HG02840 (cell line): ENCODE data around the gene EIPR1.
A peak's percentile ranks its signal among the peaks of the same experiment; 100 is the strongest.

Experiments
- ATAC-seq: cut with Tn5 transposase; IDR thresholded peaks from one replicate; pipeline ENCODE4 v1.9.1; 2021; ENCODE audit warnings: mild to moderate bottlenecking, moderate library complexity, moderate number of reproducible peaks; ENCODE audit not compliant: unreplicated experiment, low FRiP score

EIPR1 gene

DNA sequence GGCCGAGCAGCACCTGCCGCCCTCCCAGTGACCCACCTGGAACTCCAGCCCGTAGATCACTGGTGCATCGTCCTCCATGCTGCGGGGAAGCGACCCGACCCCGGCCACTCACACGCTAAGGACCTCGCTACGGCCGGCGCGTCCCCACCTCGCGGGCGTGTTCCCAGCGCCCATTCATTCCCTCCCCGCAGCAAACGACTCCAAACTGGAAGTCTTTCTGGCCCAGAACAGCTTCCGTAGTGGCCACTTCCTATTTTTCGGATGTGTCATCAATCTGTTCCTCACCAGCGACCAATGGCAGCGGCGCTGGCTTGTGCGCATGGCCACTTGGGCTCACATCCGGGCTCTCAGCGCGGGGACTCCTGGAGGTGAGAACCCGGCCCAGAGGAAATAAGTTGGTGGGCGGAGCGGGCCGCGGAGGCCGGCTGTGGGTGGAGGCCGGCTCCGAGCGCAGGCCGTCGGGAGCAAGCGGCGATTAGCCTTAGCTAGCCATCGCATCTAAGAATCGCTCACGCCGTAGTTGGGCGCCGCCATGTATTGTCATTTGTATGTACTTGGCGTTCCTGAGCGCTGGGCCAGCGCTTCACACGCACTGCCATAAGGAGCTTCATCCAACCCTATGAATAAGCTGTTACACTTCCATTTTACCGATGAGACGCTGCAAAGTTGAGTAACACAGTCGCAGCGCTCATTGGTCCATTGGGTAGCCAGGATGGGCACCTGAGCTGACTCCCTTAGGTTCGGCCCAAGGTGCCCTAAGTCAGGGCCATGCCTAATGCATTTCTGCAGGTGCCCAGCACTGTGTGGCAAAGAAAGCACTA is at the start of gene EIPR1:
EIPR1 (minus strand) TSS at position 207 of the 821 bp plus-strand sequence; CDS start at position 78, 129 bp downstream.
- ATAC-seq = peak; percentile 79

DNA sequence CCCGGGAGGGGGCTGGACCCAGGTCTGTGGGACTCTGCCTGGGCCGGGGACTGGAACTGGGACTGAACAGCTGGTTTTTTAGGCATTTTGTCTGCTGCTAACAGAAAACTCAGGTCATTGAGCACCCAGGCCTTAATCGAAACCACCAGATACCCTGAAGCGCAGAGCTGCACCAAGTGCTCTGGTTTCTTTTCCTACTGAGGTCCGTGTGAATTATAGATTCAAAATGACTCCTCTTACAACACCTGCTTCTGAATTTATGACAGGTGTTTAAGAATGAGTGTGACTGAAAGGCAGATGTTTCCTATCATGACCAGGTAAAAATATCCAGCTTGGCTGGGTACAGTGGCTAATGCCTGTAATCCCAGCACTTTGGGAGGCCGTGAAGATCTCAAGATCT is 49.7 kb upstream of the EIPR1 start:
- ATAC-seq = no peak

DNA sequence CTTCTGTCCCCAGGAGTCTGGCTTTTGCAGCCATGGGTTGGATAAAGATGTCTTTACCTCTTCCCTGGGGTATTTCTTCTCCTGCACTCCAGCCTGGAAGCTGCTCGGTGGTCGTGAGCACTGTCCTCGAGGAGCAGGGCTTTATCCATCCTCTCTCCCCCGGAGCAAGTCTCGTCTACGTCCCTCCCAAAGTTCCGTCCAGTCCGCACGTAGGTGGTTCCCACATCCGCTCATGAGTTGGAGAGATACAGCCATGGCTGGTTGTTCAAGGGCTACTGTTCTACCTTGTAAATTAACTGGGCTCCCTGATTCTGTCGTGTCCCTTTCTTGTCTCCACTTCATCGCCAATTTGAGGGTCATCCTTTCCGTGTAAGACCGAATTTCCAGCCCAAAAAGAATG is 49.0 kb upstream of the EIPR1 start:
- ATAC-seq = no peak

DNA sequence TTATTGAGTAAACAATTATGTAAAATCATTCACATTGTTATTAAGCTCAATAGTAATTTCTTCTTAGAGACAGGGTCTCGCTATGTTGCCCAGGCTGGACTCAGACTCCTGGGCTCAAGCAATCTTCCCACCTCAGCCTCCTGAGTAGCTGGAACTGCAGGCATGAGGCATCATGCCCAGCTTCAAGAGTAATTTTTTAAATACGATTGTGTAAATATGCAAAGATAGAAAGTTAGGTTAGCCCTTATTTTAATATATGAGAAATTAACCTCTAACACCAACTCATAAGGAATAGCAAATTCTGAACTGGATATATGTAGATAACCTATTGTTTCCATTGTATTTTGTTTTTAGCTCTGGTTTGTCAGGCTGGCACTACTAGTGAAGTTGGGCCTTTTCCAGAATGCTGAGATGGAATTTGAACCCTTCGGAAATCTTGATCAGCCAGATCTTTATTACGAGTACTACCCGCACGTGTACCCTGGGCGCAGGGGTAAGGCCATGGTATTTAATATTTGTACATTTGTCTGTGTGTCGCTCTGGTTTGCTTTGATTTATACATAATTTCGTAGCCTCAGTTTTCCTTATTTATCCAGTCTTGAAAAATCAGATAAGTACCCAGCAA is 46.7 kb upstream of the EIPR1 start:
- ATAC-seq = no peak

DNA sequence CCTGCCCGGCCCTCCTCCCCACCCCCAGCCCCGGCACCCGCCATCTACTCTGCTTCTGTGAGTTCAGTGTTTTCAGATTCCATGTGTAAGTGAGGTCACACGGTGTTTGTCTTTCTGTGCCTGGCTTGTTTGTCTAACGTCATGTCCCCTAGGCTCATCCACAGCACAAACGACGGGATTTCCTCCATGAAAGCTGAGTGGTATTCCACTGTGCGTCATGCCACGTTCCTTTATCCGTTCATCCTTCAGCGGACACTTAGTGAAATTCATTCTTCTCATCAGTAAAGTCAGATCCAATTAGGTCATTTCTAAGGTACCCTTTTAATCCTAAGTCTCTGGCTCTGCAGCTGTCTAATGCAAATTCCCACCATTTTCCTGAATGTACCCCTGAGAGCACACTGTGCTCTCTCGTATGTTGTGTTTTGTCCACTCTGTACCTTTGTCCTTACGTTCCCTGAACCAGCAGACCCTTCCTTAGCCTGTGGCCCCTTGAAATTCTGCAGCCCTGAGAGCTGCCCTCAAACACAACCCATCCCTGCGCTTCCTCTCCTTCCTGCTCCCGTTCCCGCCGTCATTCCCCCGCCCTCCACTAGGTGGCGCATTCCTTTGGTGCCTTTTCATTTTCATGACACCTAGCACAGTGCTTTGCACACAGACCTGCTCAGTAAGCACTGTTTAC is 46.0 kb upstream of the EIPR1 start:
- ATAC-seq = no peak

DNA sequence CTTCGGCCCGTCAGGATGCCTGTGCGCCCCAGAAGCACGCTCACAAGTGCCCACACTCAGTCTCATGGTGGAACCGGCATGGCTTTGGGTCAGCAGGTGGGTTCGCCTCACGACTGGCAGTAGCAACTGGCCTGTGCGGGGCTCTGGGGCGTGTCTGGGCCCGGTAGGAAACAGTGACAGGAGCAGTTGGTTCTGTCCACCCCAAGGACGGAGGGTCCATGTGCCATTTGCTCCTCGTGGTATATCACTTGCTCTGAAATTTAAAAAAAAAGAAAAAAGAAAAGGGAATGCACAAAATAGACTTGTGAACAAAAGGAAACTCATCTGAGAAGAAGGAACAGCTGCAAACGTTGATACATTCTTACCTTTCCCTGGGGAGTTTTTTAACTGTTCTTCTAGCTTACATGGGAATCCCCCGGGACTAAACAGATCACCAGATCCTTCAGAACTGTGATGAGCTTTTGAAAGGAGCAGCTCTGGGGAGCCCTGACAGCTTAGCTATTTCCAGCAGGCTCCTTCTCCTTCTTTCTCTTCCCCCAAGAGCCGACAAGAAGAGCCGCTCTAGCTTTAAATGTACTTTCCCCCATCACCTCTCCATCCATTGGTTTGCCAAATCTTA is 44.7 kb upstream of the EIPR1 start:
- peak; percentile 47 for ATAC-seq

DNA sequence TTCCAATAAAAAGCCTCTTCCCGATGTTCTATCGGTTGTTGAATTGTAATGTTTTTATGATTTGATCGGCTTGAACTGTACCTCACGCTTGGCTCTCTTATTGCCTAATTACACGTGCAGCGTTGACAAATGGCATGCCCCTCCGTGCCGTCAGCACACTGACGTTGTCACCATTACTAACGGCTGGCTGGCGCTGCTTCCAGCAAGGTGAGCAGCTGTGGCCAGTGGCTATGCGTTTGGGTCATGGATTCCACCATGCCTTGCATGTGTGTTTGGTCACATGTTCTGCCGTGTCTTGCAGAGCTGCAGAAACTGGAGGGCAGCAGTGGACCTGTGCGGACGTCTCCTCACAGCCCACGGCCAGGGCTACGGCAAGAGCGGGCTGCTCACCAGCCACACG is 44.0 kb upstream of the EIPR1 start:
- no peak for ATAC-seq

DNA sequence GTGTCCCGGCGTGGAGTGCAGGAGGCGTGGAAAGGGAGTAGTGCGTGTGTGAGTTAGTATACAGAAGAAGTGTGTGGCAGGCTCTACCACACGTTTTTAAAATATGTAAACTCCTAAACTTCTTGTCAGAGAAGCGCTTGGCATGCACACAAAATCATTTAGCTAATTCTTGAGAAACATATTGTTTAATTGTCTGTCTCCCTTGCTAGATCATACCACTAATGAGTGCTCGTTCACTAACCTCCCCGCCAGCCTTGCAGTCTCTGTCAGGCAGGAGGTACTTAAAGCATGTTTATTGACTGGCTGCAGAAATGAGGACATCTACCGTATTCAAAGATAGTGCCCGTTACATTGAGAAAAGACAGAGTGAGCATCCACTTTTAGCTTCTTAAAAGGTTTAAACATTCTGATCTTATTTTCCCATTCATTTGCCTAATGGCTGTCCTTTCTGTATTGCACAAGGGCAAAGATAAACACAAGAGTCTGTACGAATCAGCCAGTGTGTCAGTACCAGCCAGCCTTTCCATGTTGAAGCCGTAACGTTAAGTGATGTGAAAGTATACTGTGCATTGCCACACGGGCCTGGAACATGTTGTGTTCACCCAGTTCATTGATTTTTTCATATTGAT is 43.3 kb upstream of the EIPR1 start:
- ATAC-seq = no peak

DNA sequence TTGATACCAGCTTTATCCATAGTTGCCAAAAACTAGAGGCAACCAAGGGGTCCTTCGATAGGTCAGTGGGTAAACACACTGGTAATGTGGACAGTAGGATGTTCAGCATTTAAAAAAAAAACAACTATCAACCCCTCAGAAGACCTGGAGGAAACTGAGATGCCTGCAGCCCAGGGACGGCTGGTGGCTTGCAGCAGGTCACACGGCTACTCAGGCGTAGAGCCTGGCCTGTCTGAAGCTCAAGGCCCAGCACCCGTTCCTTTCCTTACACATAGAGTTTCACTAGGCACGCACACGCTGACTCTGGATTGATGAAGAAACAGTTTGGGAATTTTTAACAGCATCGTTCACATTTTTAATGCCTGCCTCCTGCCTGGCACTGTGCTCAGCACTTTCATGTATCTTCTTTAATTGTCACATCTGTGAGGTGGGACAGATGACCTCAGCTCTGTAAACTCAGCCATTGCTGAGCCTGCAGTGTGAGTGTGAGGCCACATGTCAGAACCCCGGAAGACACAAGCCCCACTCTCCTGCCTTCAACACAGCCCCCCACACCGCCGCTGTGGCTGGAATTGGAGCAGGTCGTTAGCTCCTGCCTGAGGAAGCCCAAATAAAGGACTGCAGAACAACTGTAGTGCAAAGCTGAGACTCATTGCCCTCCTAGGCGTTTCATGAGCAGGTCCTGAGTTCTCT is 42.6 kb upstream of the EIPR1 start:
- no peak for ATAC-seq

DNA sequence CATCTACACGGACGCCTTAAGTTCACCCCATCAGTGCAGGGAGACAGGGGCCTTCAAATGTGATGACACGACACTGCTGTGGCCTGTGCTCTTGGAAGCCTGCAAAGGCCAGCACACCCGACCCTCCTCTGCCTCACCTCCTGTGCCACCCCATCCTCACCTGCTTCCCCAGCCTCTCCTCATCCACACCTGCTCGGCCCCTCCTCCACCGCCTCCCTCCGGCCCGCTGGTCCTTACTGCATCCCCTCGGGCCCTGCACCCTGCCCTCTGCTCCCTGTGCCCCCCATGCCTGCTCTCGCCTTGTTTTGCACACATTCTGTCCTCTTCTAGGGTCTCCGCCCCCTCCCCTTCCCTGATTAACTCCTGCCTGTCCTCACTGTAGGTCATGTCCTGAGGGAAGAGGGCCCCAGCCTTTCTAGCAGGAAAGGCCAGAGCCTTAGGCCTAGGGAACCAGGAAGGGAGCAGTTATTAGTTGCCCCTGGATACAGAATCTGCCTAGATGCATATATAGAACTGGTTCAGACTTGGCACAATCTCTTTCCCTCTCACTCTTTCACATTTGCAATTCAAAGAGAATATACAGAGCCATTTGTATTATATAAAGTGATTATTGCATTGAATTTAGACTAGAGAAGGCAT is 41.3 kb upstream of the EIPR1 start:
- no peak for ATAC-seq

DNA sequence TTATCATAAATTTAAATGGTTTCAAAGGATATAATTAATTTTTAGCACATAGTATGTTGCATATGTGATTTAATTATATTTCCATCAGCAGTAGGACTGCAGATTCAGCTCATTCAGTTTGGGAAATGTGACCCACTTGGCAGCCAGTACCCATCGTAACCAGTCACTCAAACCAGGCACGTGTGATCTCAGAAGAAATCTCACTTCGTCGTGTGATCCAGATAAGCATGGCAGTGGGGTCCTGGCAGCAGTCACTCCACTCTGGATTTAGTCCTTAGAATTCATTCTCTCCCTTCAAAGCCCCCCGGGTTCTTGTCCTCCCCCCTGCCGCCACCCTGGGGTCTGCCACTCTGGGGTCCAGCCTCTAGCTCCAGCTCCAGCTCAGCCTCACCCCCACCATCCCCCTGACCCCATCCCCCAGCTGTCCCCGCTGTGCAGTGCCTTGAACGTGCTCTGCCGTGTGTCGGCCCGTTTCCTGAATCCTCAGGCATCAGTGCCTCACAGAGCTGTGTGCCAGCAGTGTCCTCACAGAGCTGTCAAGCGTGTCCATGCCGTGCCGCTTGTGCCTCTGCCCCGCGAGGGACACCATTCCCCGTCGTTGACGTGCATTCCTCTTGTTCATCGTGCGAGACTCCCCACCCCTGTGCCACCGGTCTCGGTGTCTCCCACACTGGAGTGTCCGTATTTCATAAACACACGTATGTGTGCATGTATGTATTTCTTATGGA is 36.7 kb upstream of the EIPR1 start:
- no peak for ATAC-seq

DNA sequence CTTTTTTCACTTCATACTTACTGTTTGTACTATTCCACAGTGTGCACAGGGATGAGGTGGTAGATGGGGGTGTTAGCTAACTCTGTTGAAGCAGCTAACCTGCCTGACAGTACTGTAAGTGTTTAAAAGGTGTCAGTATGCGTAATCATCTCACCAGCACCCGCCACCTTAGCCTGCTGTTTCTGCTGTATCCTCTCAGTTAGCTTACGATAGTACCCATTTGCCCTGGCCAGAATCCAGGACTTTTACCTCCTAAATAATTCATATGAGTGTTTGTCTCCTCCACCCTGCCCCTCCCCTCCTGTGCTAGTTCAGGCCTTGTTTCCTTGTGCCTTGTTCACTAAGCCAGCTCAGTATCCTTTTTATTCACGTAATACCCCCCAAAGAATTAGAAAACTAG is 36.1 kb upstream of the EIPR1 start:
- no peak for ATAC-seq

DNA sequence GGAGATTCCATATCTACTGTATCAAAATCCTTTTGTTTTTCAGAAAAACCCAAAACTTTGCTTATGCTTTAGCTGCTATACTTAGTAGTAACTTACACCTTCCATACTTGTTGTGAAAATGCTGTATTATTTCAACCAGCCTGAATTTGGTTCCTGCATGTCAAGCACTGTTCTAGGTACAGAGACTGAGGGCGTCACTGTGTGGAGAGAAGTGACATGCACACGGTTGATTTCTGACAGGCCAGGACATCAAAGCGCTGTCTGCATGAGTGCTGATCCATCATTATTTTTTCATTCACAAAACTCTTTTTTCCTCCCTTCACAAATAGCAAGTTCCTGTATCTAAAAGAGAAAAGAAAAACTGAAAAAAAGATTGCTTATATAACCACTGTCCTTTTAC is 33.5 kb upstream of the EIPR1 start:
- no peak for ATAC-seq

DNA sequence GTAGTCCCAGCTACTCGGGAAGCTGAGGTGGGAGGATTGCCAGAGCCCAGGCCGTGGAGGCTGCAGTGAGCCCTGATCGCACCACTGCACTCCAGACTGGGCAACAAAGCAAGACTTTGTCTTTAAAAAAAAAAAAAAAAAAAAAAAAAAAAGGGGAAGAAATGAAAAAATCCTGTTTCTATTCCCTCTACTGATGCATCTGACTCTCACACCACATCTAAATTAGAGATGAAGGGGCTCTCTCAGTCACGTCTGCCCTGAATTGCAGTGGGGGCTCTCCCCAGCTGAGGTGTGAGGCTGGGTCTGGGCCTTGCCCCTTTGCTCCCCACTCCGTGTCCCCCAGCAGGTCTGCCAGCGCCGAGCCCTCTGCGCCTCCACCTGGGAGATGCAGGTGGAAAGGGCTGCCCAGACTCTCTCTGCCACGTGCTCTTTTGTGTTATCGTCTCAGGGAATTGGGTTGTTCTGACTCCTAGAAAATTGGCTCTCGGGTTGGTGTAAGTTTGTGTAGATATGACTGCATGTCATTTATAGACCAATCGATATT is 32.1 kb upstream of the EIPR1 start:
- ATAC-seq = no peak

DNA sequence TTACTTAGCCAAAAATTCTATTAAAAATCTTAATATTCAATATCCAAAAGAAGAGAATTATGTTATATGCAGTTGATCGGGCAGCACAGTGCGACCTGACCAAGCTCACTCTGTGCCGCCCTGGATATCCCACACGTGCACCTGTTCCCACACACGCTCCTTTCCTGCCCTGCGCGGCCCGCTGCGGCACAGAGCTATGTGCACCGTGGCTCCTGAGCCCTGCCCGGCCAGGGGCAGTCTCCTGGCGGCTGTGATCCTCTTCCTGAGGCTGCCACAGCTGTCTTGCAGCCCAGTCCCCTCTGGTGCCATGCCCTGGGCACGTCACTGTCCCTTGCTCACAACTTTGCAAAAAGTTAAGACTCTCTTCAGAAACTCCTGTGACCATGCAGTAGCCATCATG is 31.2 kb upstream of the EIPR1 start:
- no peak for ATAC-seq

DNA sequence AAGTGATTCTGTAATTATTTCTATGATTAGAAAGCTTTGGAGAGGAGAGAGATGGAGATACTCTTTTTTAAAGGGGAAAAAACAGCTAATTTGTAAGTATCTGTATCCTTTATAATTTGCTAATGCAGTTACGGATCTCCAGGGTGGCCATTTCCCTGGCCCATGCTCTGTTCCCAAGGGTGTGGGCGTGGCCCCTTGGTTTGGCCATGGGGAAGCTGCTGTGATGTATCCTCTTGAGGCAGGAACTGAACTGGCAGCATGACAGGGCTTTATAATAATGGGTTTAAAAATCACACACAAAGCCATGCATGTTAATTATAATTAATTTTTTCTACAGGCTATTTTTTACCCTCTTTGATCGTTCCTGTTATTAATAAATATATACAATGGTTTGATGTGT is 28.9 kb upstream of the EIPR1 start:
- ATAC-seq = no peak

DNA sequence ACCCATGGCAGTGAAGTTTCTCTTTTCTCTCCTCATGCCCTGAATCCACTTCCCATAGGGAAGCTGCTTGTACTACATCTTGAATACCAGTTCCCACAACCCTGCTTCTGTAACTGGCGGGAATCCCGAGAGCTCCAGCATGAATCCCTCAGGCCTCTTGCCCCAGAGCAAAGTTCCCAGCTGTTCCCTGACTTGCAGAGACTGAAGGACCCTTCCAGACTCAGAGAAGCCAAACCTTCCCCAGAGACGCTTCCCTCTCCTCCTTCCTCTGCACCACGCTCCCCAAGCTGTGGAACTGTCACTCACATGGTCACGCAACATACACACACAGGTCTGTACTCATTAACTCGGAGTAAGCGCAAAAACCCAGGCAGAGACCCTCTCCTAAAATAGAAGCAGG is 28.3 kb upstream of the EIPR1 start:
- no peak for ATAC-seq

DNA sequence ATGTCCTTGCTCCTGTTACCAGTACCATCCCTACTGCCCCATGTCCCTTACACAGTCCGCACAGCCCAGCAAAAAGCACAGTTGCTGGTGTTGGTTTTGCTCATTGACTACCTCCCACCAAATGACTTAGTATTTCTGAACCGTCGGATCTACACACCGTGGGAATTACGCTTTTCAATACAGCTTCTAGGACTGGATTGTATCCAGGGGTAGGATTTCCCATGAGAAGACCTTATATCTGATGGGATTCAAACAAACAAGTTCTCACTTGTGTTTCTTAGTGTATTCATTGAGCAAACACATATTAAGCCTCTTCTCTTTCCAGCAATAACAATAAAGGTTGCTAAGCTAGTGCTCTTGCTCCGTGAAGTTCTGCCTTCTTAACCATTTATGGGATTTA is 27.7 kb upstream of the EIPR1 start:
- ATAC-seq = no peak
